Neural cell (in vitro differentiated cells): Measurements from ENCODE around the gene ZDHHC18. TPM values are rescaled to one million over a fixed set of nuclear protein-coding genes. Genes with fewer than 3 reads are reported as not detected.
"Not testable (repeated sequence)": the region's sequence is repeated elsewhere in the genome, so short reads cannot be mapped to it uniquely, and the experiment has no call there.

ENCODE experiments used
- H2AFZ ChIP-seq: fragments of 200-600, 300-800 bp; sonication (generic), shearing (Covaris generic); 2 replicates; pipeline ENCODE4 v1.6.0; 2014; ENCODE audit warnings: low read depth, mild to moderate bottlenecking, antibody characterized with exemption, low read length, moderate library complexity
- H3F3A ChIP-seq: fragments of 200-600 bp; shearing (Covaris generic); 2 replicates; pipeline ENCODE4 v1.6.1; 2016; ENCODE audit warnings: mild to moderate bottlenecking, moderate library complexity, mixed read lengths, antibody characterized with exemption, low read length; ENCODE audit not compliant: insufficient read depth, poor library complexity, severe bottlenecking
- H3K27ac ChIP-seq: fragments of 200-600, 300-800 bp; sonication (generic), shearing (Covaris generic); 2 replicates; pipeline ENCODE4 v1.5.1; 2014; ENCODE audit warnings: mild to moderate bottlenecking, low read length, moderate library complexity
- H3K27me3 ChIP-seq: fragments of 300-800, 200-600 bp; sonication (generic), shearing (Covaris generic); 2 replicates; pipeline ENCODE4 v1.6.0; 2014; ENCODE audit warnings: mild to moderate bottlenecking, low read depth, low read length, moderate library complexity; ENCODE audit not compliant: insufficient read depth
- H3K36me3 ChIP-seq: fragments of 300-800, 200-600 bp; sonication (generic), shearing (Covaris generic); 2 replicates; pipeline ENCODE4 v1.5.1; 2014; ENCODE audit warnings: mild to moderate bottlenecking, antibody characterized with exemption, low read length, moderate library complexity; ENCODE audit not compliant: insufficient read depth
- H3K4me2 ChIP-seq: fragments of 300-800, 200-600 bp; sonication (generic), shearing (Covaris generic); 2 replicates; pipeline ENCODE4 v1.6.0; 2014; ENCODE audit warnings: mild to moderate bottlenecking, low read length
- H3K4me3 ChIP-seq: fragments of 300-800, 200-600 bp; sonication (generic), shearing (Covaris generic); 2 replicates; pipeline ENCODE4 v1.5.1; 2014; ENCODE audit warnings: mild to moderate bottlenecking, low read length, moderate library complexity
- H3K79me2 ChIP-seq: fragments of 200-600 bp; shearing (Covaris generic); replicated peaks from 2 replicates; pipeline ENCODE4 v1.6.0; 2014; ENCODE audit warnings: mild to moderate bottlenecking, low read length, moderate library complexity; ENCODE audit not compliant: insufficient read depth
- H3K9ac ChIP-seq: fragments of 300-800, 200-600 bp; sonication (generic), shearing (Covaris generic); 2 replicates; pipeline ENCODE4 v1.6.1; 2016; ENCODE audit warnings: mild to moderate bottlenecking, low read length, mixed read lengths
- H3K9me2 ChIP-seq: fragments of 200-600 bp; shearing (Covaris generic); 2 replicates; pipeline ENCODE4 v1.6.1; 2016; ENCODE audit warnings: mild to moderate bottlenecking, low read length, mixed read lengths; ENCODE audit not compliant: insufficient read depth
- H3K9me3 ChIP-seq: fragments of 200-600, 300-800 bp; sonication (generic), shearing (Covaris generic); 2 replicates; pipeline ENCODE4 v1.6.1; 2016; ENCODE audit warnings: mild to moderate bottlenecking, mixed run types, low read length, moderate library complexity, mixed read lengths
- H4K20me1 ChIP-seq: fragments of 200-600 bp; shearing (Covaris generic); 2 replicates; pipeline ENCODE4 v1.6.1; 2016; ENCODE audit warnings: mild to moderate bottlenecking, mixed run types; ENCODE audit not compliant: insufficient read depth
- EP300 ChIP-seq: fragments of 450-650 bp; conservative IDR thresholded peaks from 2 replicates; pipeline ENCODE4 v1.6.1; 2014; ENCODE audit warnings: antibody characterized with exemption, mild to moderate bottlenecking, moderate library complexity; ENCODE audit not compliant: poor library complexity, severe bottlenecking
- EZH2 ChIP-seq: fragments of 200-600, 300-800 bp; shearing (Covaris generic), sonication (generic); IDR thresholded peaks from 2 replicates; pipeline ENCODE4 v1.6.1; 2014; ENCODE audit warnings: antibody characterized with exemption, low read length, borderline replicate concordance, mild to moderate bottlenecking; ENCODE audit not compliant: insufficient read depth, poor library complexity, severe bottlenecking
- MXI1 ChIP-seq: fragments of 450-650 bp; conservative IDR thresholded peaks from 2 replicates; pipeline ENCODE4 v1.6.1; 2014; ENCODE audit warnings: antibody characterized with exemption, mild to moderate bottlenecking; ENCODE audit not compliant: poor library complexity, severe bottlenecking
- POLR2AphosphoS5 ChIP-seq: IDR thresholded peaks from 2 replicates; pipeline ENCODE4 v1.6.1; 2012
- RAD21 ChIP-seq: fragments of 450-650 bp; conservative IDR thresholded peaks from 2 replicates; pipeline ENCODE4 v1.6.1; 2014; ENCODE audit warnings: antibody characterized with exemption, mild to moderate bottlenecking, moderate library complexity
- SMC3 ChIP-seq: fragments of 450-650 bp; conservative IDR thresholded peaks from 2 replicates; pipeline ENCODE4 v1.6.1; 2014; ENCODE audit warnings: antibody characterized with exemption, mild to moderate bottlenecking, moderate library complexity; ENCODE audit not compliant: poor library complexity
- TAF1 ChIP-seq: IDR thresholded peaks from 2 replicates; pipeline ENCODE4 v1.6.1; 2012; ENCODE audit warnings: low read depth
- polyA plus RNA-seq: library from polyadenylated mRNA; depleted of rRNA; stranded (reverse); fragments of >200 nt; gene quantifications from 2 replicates; pipeline ENCODE4 v1.2.3, GENCODE V29; 2014
- TF ChIP-seq, protein P1 (sequence below): IDR thresholded peaks from 2 replicates; pipeline ENCODE4 v1.6.1; 2012; ENCODE audit warnings: borderline replicate concordance
- TF ChIP-seq, protein P2 (sequence below): fragments of 450-650 bp; IDR thresholded peaks from 2 replicates; pipeline ENCODE4 v1.5.1; 2014; ENCODE audit warnings: antibody characterized with exemption, mild to moderate bottlenecking, moderate library complexity; ENCODE audit not compliant: poor library complexity, severe bottlenecking

Gene ZDHHC18
- polyA plus RNA-seq, 1 donor from 2014 or later = 23.7 TPM

DNA sequence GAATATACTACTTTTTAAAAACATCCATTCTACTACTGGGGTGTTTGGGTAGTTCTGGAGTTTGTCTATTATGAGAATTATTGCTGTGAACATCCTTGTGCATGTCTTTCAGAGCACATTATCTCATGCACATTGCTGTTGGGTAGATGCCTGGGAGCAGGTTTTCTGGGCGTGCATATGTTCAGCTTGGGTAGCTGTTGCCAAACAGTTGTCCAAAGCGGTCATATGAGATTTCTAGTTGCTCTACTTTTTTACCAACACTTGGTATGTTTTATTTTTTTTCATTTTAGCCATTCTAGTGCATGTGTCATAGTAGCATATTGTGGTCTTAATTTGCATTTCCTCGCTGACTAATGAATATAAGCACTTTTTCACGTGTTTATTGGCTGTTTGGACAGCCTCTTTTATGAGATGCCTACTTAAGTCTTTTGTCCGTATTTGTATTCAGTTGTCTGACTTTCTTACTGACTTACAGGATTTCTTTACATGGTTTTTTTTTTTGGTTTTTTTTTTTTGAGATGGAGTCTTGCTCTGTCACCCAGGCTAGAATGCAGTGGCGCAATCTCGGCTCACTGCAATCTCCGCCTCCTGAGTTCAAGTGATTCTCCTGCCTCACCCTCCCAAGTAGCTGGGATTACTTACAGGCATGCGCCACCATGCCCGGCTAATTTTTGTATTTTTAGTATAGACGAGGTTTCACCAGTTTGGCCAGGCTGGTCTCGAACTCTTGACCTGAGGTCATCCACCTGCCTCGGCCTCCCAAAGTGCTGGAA, 18.1 kb downstream of the ZDHHC18 start:
- no peak overlapping the region for H2AFZ ChIP-seq
- H3K27ac ChIP-seq = no peak overlapping the region
- no peaks in the 10 kb centered on the region for H4K20me1 ChIP-seq
- no peak overlapping the region for H3K4me2 ChIP-seq
- H3K9ac ChIP-seq = no peak overlapping the region
- TF ChIP-seq SMC3 (no peak), POLR2AphosphoS5 (no peak), RAD21 (no peak), TAF1 (no peak), MXI1 (no peak), EZH2 (no peak), EP300 (no peak)
- TF ChIP-seq, protein P1, sequence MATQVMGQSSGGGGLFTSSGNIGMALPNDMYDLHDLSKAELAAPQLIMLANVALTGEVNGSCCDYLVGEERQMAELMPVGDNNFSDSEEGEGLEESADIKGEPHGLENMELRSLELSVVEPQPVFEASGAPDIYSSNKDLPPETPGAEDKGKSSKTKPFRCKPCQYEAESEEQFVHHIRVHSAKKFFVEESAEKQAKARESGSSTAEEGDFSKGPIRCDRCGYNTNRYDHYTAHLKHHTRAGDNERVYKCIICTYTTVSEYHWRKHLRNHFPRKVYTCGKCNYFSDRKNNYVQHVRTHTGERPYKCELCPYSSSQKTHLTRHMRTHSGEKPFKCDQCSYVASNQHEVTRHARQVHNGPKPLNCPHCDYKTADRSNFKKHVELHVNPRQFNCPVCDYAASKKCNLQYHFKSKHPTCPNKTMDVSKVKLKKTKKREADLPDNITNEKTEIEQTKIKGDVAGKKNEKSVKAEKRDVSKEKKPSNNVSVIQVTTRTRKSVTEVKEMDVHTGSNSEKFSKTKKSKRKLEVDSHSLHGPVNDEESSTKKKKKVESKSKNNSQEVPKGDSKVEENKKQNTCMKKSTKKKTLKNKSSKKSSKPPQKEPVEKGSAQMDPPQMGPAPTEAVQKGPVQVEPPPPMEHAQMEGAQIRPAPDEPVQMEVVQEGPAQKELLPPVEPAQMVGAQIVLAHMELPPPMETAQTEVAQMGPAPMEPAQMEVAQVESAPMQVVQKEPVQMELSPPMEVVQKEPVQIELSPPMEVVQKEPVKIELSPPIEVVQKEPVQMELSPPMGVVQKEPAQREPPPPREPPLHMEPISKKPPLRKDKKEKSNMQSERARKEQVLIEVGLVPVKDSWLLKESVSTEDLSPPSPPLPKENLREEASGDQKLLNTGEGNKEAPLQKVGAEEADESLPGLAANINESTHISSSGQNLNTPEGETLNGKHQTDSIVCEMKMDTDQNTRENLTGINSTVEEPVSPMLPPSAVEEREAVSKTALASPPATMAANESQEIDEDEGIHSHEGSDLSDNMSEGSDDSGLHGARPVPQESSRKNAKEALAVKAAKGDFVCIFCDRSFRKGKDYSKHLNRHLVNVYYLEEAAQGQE = no peak
- TF ChIP-seq, protein P2, sequence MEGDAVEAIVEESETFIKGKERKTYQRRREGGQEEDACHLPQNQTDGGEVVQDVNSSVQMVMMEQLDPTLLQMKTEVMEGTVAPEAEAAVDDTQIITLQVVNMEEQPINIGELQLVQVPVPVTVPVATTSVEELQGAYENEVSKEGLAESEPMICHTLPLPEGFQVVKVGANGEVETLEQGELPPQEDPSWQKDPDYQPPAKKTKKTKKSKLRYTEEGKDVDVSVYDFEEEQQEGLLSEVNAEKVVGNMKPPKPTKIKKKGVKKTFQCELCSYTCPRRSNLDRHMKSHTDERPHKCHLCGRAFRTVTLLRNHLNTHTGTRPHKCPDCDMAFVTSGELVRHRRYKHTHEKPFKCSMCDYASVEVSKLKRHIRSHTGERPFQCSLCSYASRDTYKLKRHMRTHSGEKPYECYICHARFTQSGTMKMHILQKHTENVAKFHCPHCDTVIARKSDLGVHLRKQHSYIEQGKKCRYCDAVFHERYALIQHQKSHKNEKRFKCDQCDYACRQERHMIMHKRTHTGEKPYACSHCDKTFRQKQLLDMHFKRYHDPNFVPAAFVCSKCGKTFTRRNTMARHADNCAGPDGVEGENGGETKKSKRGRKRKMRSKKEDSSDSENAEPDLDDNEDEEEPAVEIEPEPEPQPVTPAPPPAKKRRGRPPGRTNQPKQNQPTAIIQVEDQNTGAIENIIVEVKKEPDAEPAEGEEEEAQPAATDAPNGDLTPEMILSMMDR = no peak
- no peaks in the 10 kb centered on the region for H3K9me2 ChIP-seq
- no peaks in the 10 kb centered on the region for H3F3A ChIP-seq
- H3K27me3 ChIP-seq = no peaks in the 10 kb centered on the region
- H3K9me3 ChIP-seq = no peaks in the 10 kb centered on the region
- no peaks in the 10 kb centered on the region for H3K79me2 ChIP-seq
- H3K4me3 ChIP-seq = no peak overlapping the region
- no peaks in the 10 kb centered on the region for H3K36me3 ChIP-seq

DNA sequence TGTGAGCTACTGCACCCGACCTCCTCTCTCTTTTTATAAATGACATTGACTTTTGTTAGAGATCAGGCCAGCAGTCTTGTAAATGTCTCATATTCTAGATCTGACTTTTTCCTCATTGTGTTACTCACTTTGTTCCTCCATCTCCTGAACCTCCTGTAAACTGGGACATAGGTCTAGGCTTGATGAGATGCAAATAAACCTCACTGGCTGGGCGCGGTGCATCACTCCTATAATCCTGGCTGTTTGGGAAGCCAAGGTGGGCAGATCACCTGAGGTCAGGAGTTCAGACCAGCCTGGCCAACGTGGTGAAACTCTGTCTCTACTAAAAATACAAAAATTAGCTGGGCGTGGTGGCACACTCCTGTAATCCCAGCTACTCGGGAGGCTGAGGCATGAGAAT, 21.3 kb downstream of the ZDHHC18 start:
- H3K79me2 ChIP-seq, H4K20me1 ChIP-seq, H3K9me2 ChIP-seq, H3K27ac ChIP-seq, H3K27me3 ChIP-seq, H3K4me2 ChIP-seq, H3K4me3 ChIP-seq, H3K9me3 ChIP-seq, H3K9ac ChIP-seq, H2AFZ ChIP-seq, H3F3A ChIP-seq, H3K36me3 ChIP-seq: not testable (repeated sequence)
